ENCODE measurements around the gene RPN2. TPM values are rescaled to one million over a fixed set of nuclear protein-coding genes. Genes with fewer than 3 reads are reported as not detected.

RPN2 gene
- total RNA-seq, 1 donor from 2014 or later, result 168 TPM

GRCh38 chr20:37276494-37277252 is 97.5 kb downstream of the RPN2 start:
- no peak for DNase-seq (ENCODE audit: extremely low spot score, unreplicated experiment)
- Mint-ChIP-seq H3K36me3 (ENCODE audit: unreplicated experiment) (no peaks in the 10 kb centered on the region), H3K27me3 (ENCODE audit: unreplicated experiment) (peaks cover 2% of the 10 kb centered on the region), H3K4me1 (ENCODE audit: unreplicated experiment) (peaks cover 11% of the 10 kb centered on the region), H3K27ac (ENCODE audit: unreplicated experiment) (peak overlapping the region; percentile 86), H3K9me3 (ENCODE audit: unreplicated experiment) (no peaks in the 10 kb centered on the region), H3K4me3 (ENCODE audit: unreplicated experiment) (peak overlapping the region; percentile 56)
- peak; percentile 55 for TF ChIP-seq CTCF (IDR thresholded peaks at IDR 0.05)

GRCh38 chr20:37277253-37277593 is 98.1 kb downstream of the RPN2 start:
- Mint-ChIP-seq H3K36me3 (ENCODE audit: unreplicated experiment) (no peaks in the 10 kb centered on the region), H3K4me3 (ENCODE audit: unreplicated experiment) (peak overlapping the region; percentile 56), H3K9me3 (ENCODE audit: unreplicated experiment) (no peaks in the 10 kb centered on the region), H3K27ac (ENCODE audit: unreplicated experiment) (peak overlapping the region; percentile 86), H3K27me3 (ENCODE audit: unreplicated experiment) (peaks cover 2% of the 10 kb centered on the region), H3K4me1 (ENCODE audit: unreplicated experiment) (peaks cover 11% of the 10 kb centered on the region)
- no peak for TF ChIP-seq CTCF (IDR thresholded peaks at IDR 0.05)
- no peak for DNase-seq (ENCODE audit: extremely low spot score, unreplicated experiment)

GRCh38 chr20:37278966-37279590 is 99.9 kb downstream of the RPN2 start:
- H3K4me3 Mint-ChIP-seq (ENCODE audit: unreplicated experiment), result no peak overlapping the region
- H3K9me3 Mint-ChIP-seq (ENCODE audit: unreplicated experiment), result no peaks in the 10 kb centered on the region
- DNase-seq (ENCODE audit: extremely low spot score, unreplicated experiment), result no peak
- no peaks in the 10 kb centered on the region for H3K36me3 Mint-ChIP-seq (ENCODE audit: unreplicated experiment)
- H3K4me1 Mint-ChIP-seq (ENCODE audit: unreplicated experiment), result peaks cover 11% of the 10 kb centered on the region
- no peak for TF ChIP-seq CTCF (IDR thresholded peaks at IDR 0.05)
- peaks cover 2% of the 10 kb centered on the region for H3K27me3 Mint-ChIP-seq (ENCODE audit: unreplicated experiment)
- no peak overlapping the region for H3K27ac Mint-ChIP-seq (ENCODE audit: unreplicated experiment)

DNA sequence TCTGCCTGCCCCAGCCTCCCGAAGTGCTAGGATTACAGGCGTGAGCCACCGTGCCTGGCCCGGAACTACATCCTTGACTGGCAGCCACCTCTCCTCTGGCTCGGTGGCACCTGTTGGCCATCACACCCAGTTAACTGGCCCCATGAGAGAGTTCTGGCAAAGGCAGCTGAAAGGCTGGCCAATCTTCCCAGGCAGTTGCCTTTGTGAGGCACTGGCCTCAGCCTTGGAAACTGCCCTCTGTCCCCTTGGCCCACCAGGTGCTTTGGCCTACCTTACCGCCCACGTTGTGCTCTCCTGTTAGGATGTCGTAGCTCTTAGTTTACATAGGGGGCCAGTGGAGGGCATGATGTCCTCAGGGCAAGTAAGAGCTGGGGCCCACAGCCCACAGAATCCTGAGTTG is 100.7 kb downstream of the RPN2 start:
- Mint-ChIP-seq H3K27ac (ENCODE audit: unreplicated experiment) (no peak overlapping the region), H3K36me3 (ENCODE audit: unreplicated experiment) (no peaks in the 10 kb centered on the region), H3K4me3 (ENCODE audit: unreplicated experiment) (no peak overlapping the region), H3K4me1 (ENCODE audit: unreplicated experiment) (peaks cover 11% of the 10 kb centered on the region), H3K9me3 (ENCODE audit: unreplicated experiment) (no peaks in the 10 kb centered on the region), H3K27me3 (ENCODE audit: unreplicated experiment) (peaks cover 2% of the 10 kb centered on the region)
- TF ChIP-seq CTCF (IDR thresholded peaks at IDR 0.05), result no peak
- no peak for DNase-seq (ENCODE audit: extremely low spot score, unreplicated experiment)

DNA sequence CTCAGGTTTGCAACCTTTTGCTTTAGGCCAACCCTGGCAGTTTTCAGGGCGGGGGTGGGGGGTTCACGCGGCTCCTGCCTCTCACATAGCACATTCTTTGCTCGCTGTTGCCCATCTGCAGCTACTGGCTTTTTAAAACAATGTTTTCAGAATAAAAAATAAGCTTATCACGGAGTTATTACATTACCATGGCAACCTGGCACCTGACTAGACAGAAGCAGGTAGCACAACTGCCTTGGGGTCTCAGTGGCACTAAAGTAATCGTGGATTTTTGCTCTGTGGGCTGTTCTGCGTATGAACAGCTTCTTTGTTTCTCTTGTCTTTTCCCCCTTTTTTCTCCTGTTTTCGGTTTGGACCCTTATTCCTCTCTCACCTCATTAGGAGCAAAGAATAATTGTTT is 101.3 kb downstream of the RPN2 start:
- no peak overlapping the region for H3K27ac Mint-ChIP-seq (ENCODE audit: unreplicated experiment)
- H3K4me1 Mint-ChIP-seq (ENCODE audit: unreplicated experiment), result peaks cover 11% of the 10 kb centered on the region
- no peak for DNase-seq (ENCODE audit: extremely low spot score, unreplicated experiment)
- no peak for TF ChIP-seq CTCF (IDR thresholded peaks at IDR 0.05)
- no peaks in the 10 kb centered on the region for H3K36me3 Mint-ChIP-seq (ENCODE audit: unreplicated experiment)
- H3K4me3 Mint-ChIP-seq (ENCODE audit: unreplicated experiment), result no peak overlapping the region
- H3K27me3 Mint-ChIP-seq (ENCODE audit: unreplicated experiment), result peaks cover 2% of the 10 kb centered on the region
- no peaks in the 10 kb centered on the region for H3K9me3 Mint-ChIP-seq (ENCODE audit: unreplicated experiment)
